HepG2 (cell line): ENCODE data around the gene SNX27. TPM values are rescaled to one million over a fixed set of nuclear protein-coding genes. Genes with fewer than 3 reads are reported as not detected.

ENCODE experiments used
- ARID5B ChIP-seq: IDR thresholded peaks from 2 replicates; pipeline ENCODE4 v1.4.0; 2020; ENCODE audit warnings: mild to moderate bottlenecking, missing genetic modification reagents
- CEBPG ChIP-seq: IDR thresholded peaks from 2 replicates; pipeline ENCODE4 v1.6.1; 2016
- CEBPZ ChIP-seq: IDR thresholded peaks from 2 replicates; pipeline ENCODE4 v1.6.1; 2012; ENCODE audit warnings: low read length, improper control_type of control experiment
- FOXA3 ChIP-seq: IDR thresholded peaks from 2 replicates; pipeline ENCODE4 v1.6.1; 2016; ENCODE audit warnings: missing genetic modification reagents, missing compliant biosample characterization
- HIVEP1 ChIP-seq: sonication (generic); formaldehyde crosslinking; IDR thresholded peaks from 2 replicates; pipeline ENCODE4 v1.4.0; 2020; ENCODE audit warnings: mild to moderate bottlenecking, missing genetic modification reagents
- HNF4A ChIP-seq: sonication (generic); formaldehyde crosslinking; IDR thresholded peaks from 2 replicates; pipeline ENCODE4 v1.4.0; 2020; ENCODE audit warnings: missing genetic modification reagents
- IKZF5 ChIP-seq: IDR thresholded peaks from 2 replicates; pipeline ENCODE4 v1.6.1; 2018; ENCODE audit warnings: missing genetic modification reagents, mild to moderate bottlenecking, missing compliant biosample characterization
- IRF2 ChIP-seq: IDR thresholded peaks from 2 replicates; pipeline ENCODE4 v1.6.1; 2018; ENCODE audit warnings: missing genetic modification reagents, missing compliant biosample characterization
- ISX ChIP-seq: sonication (generic); formaldehyde crosslinking; conservative IDR thresholded peaks from 2 replicates; pipeline ENCODE4 v1.5.0; 2020; ENCODE audit warnings: missing genetic modification reagents
- KAT7 ChIP-seq: IDR thresholded peaks from 2 replicates; pipeline ENCODE4 v1.6.1; 2018; ENCODE audit warnings: borderline replicate concordance, missing compliant biosample characterization
- MTA1 ChIP-seq: sonication (generic); formaldehyde crosslinking; IDR thresholded peaks from 2 replicates; pipeline ENCODE4 v1.4.0; 2020; ENCODE audit warnings: missing genetic modification reagents, mild to moderate bottlenecking, borderline replicate concordance
- NFRKB ChIP-seq: fragments of 450-650 bp; IDR thresholded peaks from 2 replicates; pipeline ENCODE4 v1.6.1; 2017
- PTBP1 ChIP-seq: fragments of 200-400 bp; formaldehyde crosslinking; IDR thresholded peaks from 2 replicates; pipeline ENCODE4 v1.6.1; 2018; ENCODE audit warnings: low read length, low read depth; ENCODE audit not compliant: poor library complexity, severe bottlenecking
- TARDBP ChIP-seq: sonication (generic); formaldehyde crosslinking; IDR thresholded peaks from 2 replicates; pipeline ENCODE4 v1.8.0; 2022; ENCODE audit warnings: mild to moderate bottlenecking, missing genetic modification reagents
- TCF12 ChIP-seq, 2 experiments: fragments of 450-650 bp in 1 of 2; sonication (generic) in 1 of 2; formaldehyde crosslinking in 1 of 2; IDR thresholded peaks; 2 replicates each; pipeline versions ENCODE4 v1.6.1 to v1.8.0; 2017 to 2022; ENCODE audit warnings: antibody characterized with exemption in 1 of 2, mild to moderate bottlenecking in 1 of 2, missing genetic modification reagents in 1 of 2, moderate library complexity in 1 of 2
- ZBTB49 ChIP-seq: sonication (generic); formaldehyde crosslinking; IDR thresholded peaks from 2 replicates; pipeline ENCODE4 v1.4.0; 2020; ENCODE audit warnings: missing genetic modification reagents, borderline replicate concordance
- ZBTB7A ChIP-seq: sonication (generic); formaldehyde crosslinking; IDR thresholded peaks from 2 replicates; pipeline ENCODE4 v1.8.0; 2022; ENCODE audit warnings: mild to moderate bottlenecking, missing genetic modification reagents
- ZKSCAN5 ChIP-seq: sonication (generic); formaldehyde crosslinking; IDR thresholded peaks from 2 replicates; pipeline ENCODE4 v1.5.1; 2020; ENCODE audit warnings: mild to moderate bottlenecking, missing genetic modification reagents
- ZNF160 ChIP-seq: sonication (generic); formaldehyde crosslinking; IDR thresholded peaks from 2 replicates; pipeline ENCODE4 v1.8.0; 2022; ENCODE audit warnings: mild to moderate bottlenecking, inconsistent platforms, missing genetic modification reagents
- ZNF44 ChIP-seq: sonication (generic); formaldehyde crosslinking; IDR thresholded peaks from 2 replicates; pipeline ENCODE4 v1.5.1; 2020; ENCODE audit warnings: mild to moderate bottlenecking, missing genetic modification reagents
- ZNF83 ChIP-seq: sonication (generic); formaldehyde crosslinking; IDR thresholded peaks from 2 replicates; pipeline ENCODE4 v1.4.0; 2020; ENCODE audit warnings: missing genetic modification reagents, mild to moderate bottlenecking, borderline replicate concordance
- polyA plus RNA-seq, 8 experiments: library from polyadenylated mRNA; depleted of rRNA in 3 of 8; stranded (reverse) in 7 of 8; unstranded in 1 of 8; fragments of >200 nt; fragmentation: Illumina TruSeq in 4 of 8; extraction: Trizol in 4 of 8; gene quantifications; 2 replicates each; pipeline versions ENCODE4 v1.2.1 to v1.2.3, GENCODE V29; 2011 to 2016; ENCODE audit warnings: low read depth in 4 of 8, missing spikeins in 1 of 8, mixed read lengths in 1 of 8; ENCODE audit not compliant: insufficient read depth in 1 of 8
- total RNA-seq, 5 experiments: library from RNA; depleted of rRNA; stranded (reverse); fragments of >200 nt; fragmentation: Illumina TruSeq; extraction: Trizol; gene quantifications; 2 replicates each; pipeline ENCODE4 v1.2.3, GENCODE V29; 2016; ENCODE audit warnings: low read depth in 1 of 5

SNX27 gene
- total and polyA plus RNA-seq, 2 of the 13 experiments (the other 11 are each of a cell fraction or from before 2014, with no cell fraction given): 14.4 to 17.8 TPM

GRCh38 chr1:151703813-151704212, 92.0 kb downstream of the SNX27 start (continued):
- TF ChIP-seq CEBPZ (no peak), TARDBP (CRISPR knock-in tag) (peak; percentile 54; the same call in 1 of the 2 replicates), CEBPG (CRISPR knock-in tag) (no peak), ZNF160 (CRISPR knock-in tag) (no peak), TCF12 (IDR thresholded peaks at IDR 0.05) (no peak), TCF12 (CRISPR knock-in tag; IDR thresholded peaks at IDR 0.05) (0 out of 2 replicates have a peak, but pooled peaks have one; percentile 23), ISX (CRISPR knock-in tag) (no peak), ARID5B (CRISPR knock-in tag) (peak; percentile 70), ZBTB49 (CRISPR knock-in tag) (no peak), MTA1 (CRISPR knock-in tag) (peak; percentile 77; the same call in 1 of the 2 replicates), HNF4A (peak; percentile 31; the same call in 1 of the 2 replicates), ZNF44 (CRISPR knock-in tag) (no peak), PTBP1 (no peak), IRF2 (CRISPR knock-in tag) (no peak), ZNF83 (CRISPR knock-in tag) (no peak), NFRKB (no peak), KAT7 (CRISPR knock-in tag) (no peak), FOXA3 (CRISPR knock-in tag) (0 out of 2 replicates have a peak, but pooled peaks have one; percentile 33), ZBTB7A (CRISPR knock-in tag) (0 out of 2 replicates have a peak, but pooled peaks have one; percentile 29), HIVEP1 (CRISPR knock-in tag) (no peak), IKZF5 (0 out of 2 replicates have a peak, but pooled peaks have one; percentile 46), ZKSCAN5 (CRISPR knock-in tag) (no peak)
